ENCODE data around the gene BSN.
A peak's percentile ranks its signal among the peaks of the same experiment; 100 is the strongest.

BSN gene

GRCh38 chr3:49716691-49717210, 162.5 kb downstream of the BSN start:
- DNase-seq (ENCODE audit: low spot score in 2 of 2), result no peak
- H3K4me1 ChIP-seq, result peaks cover 2% of the 10 kb centered on the region
- peaks cover 25% of the 10 kb centered on the region for H3K36me3 ChIP-seq (replicated peaks)
- in situ Hi-C loops (cut with MboI; ENCODE audit: low sequenced_read_pairs), result no loop called here
- 0 out of 2 replicates have a peak, but pooled peaks cover 3% of the 10 kb centered on the region for H3K9me3 ChIP-seq
- no peak overlapping the region for H3K4me3 ChIP-seq
- no peaks in the 10 kb centered on the region for H3K27me3 ChIP-seq (ENCODE audit: low read depth)

- Histone ChIP-seq H3K36me3 (replicated peaks) (peaks cover 31% of the 10 kb centered on the region), H3K4me1 (peaks cover 2% of the 10 kb centered on the region), H3K9me3 (0 out of 2 replicates have a peak, but pooled peaks cover 3% of the 10 kb centered on the region), H3K27me3 (ENCODE audit: low read depth) (no peaks in the 10 kb centered on the region), H3K4me3 (no peak overlapping the region)
- DNase-seq (ENCODE audit: low spot score in 2 of 2), result no peak
- in situ Hi-C loops (cut with MboI; ENCODE audit: low sequenced_read_pairs), result no loop called here
These were observed 163.1 kb downstream of the BSN start for GRCh38 chr3:49717211-49717958.

GRCh38 chr3:49717959-49718857, 163.9 kb downstream of the BSN start:
- Histone ChIP-seq H3K36me3 (replicated peaks) (peaks cover 37% of the 10 kb centered on the region), H3K4me1 (peaks cover 6% of the 10 kb centered on the region), H3K4me3 (no peak overlapping the region), H3K27me3 (ENCODE audit: low read depth) (no peaks in the 10 kb centered on the region), H3K9me3 (0 out of 2 replicates have a peak, but pooled peaks cover 3% of the 10 kb centered on the region)
- in situ Hi-C loops (cut with MboI; ENCODE audit: low sequenced_read_pairs), result no loop called here
- no peak for DNase-seq (ENCODE audit: low spot score in 2 of 2)

GRCh38 chr3:49718858-49719213, 164.6 kb downstream of the BSN start:
- peaks cover 40% of the 10 kb centered on the region for H3K36me3 ChIP-seq (replicated peaks)
- in situ Hi-C loops (cut with MboI; ENCODE audit: low sequenced_read_pairs), result no loop called here
- H3K27me3 ChIP-seq (ENCODE audit: low read depth), result no peaks in the 10 kb centered on the region
- DNase-seq (ENCODE audit: low spot score in 2 of 2), result no peak
- peaks cover 6% of the 10 kb centered on the region for H3K4me1 ChIP-seq
- peak overlapping the region; percentile 33; the same call in 1 of the 2 replicates for H3K4me3 ChIP-seq
- H3K9me3 ChIP-seq, result 0 out of 2 replicates have a peak, but pooled peaks cover 3% of the 10 kb centered on the region

GRCh38 chr3:49719214-49719884, 165.1 kb downstream of the BSN start, which contains the start of gene AMIGO3:
Gene AMIGO3 (minus strand): TSS chr3:49719684. CDS start chr3:49719465, 219 bp downstream.
- H3K4me1 ChIP-seq, result peaks cover 8% of the 10 kb centered on the region
- peak; percentile 78 to 96 for DNase-seq (ENCODE audit: low spot score in 2 of 2)
- 0 out of 2 replicates have a peak, but pooled peaks cover 3% of the 10 kb centered on the region for H3K9me3 ChIP-seq
- in situ Hi-C loops (cut with MboI; ENCODE audit: low sequenced_read_pairs), result no loop called here
- H3K4me3 ChIP-seq, result peak within 1 kb of the TSS; percentile 33
- H3K27me3 ChIP-seq (ENCODE audit: low read depth), result no peaks in the 10 kb centered on the region
- H3K36me3 ChIP-seq (replicated peaks), result peaks cover 40% of the 10 kb centered on the region

Data from HAP-1 (cell line).